Tibial nerve (tissue), 4 donors: ENCODE results near the gene AMPD2.

Experiments used
- EP300 ChIP-seq, 2 donors: sonication (generic); formaldehyde crosslinking; IDR thresholded peaks; one replicate each; pipeline ENCODE4 v1.6.1; 2017; ENCODE audit warnings: antibody characterized with exemption in 2 of 2, mild to moderate bottlenecking in 1 of 2
- POLR2A ChIP-seq, 2 donors: fragments of 450-650 bp; IDR thresholded peaks; one replicate each; pipeline ENCODE4 v1.6.1; 2017; ENCODE audit warnings: antibody characterized with exemption in 2 of 2, mild to moderate bottlenecking in 2 of 2, moderate library complexity in 2 of 2
- TF ChIP-seq, protein P1 (sequence below), 5 experiments: fragments of 200-600 bp in 3 of 5; fragments of 450-650 bp in 2 of 5; sonication (generic) in 3 of 5; IDR thresholded peaks; one replicate each; pipeline ENCODE4 v1.5.1; 2016 to 2019; ENCODE audit warnings: antibody characterized with exemption in 5 of 5, mild to moderate bottlenecking in 3 of 5, moderate library complexity in 2 of 5

DNA sequence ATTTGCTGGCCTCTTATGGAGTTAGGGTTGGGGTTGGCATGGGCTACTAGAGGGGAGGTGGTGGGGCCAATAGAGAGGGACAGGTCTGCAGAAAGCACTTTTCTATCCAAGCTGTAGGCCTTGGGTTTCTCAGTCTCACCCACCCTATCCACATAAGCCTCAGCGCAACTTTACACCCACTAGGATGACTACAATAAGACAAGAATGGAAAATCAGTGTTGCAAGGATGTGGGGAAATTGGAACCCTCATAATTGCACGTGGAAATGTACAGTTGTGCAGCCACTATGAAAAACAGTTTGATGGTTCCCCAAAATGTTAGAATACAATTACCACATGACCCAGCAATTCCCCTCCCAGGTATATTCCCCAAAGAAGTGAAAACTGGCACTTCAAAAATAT, 22.2 kb downstream of the AMPD2 start:
- no peak for TF ChIP-seq EP300 (IDR thresholded peaks at IDR 0.05)
- TF ChIP-seq, protein P1, sequence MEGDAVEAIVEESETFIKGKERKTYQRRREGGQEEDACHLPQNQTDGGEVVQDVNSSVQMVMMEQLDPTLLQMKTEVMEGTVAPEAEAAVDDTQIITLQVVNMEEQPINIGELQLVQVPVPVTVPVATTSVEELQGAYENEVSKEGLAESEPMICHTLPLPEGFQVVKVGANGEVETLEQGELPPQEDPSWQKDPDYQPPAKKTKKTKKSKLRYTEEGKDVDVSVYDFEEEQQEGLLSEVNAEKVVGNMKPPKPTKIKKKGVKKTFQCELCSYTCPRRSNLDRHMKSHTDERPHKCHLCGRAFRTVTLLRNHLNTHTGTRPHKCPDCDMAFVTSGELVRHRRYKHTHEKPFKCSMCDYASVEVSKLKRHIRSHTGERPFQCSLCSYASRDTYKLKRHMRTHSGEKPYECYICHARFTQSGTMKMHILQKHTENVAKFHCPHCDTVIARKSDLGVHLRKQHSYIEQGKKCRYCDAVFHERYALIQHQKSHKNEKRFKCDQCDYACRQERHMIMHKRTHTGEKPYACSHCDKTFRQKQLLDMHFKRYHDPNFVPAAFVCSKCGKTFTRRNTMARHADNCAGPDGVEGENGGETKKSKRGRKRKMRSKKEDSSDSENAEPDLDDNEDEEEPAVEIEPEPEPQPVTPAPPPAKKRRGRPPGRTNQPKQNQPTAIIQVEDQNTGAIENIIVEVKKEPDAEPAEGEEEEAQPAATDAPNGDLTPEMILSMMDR (IDR thresholded peaks at IDR 0.05) = no peak
- TF ChIP-seq POLR2A (IDR thresholded peaks at IDR 0.05) = no peak
